HUES64 (cell line): ENCODE data around the gene SPNS3.

Experiments used
- H3K27ac ChIP-seq: 2 replicates; pipeline ENCODE4 v1.7.0; 2013; ENCODE audit warnings: low read depth, low read length, inconsistent platforms
- H3K27me3 ChIP-seq: 2 replicates; pipeline ENCODE4 v1.6.1; 2013; ENCODE audit warnings: mild to moderate bottlenecking, low read length; ENCODE audit not compliant: insufficient read depth
- H3K36me3 ChIP-seq: 2 replicates; pipeline ENCODE4 v1.6.1; 2013; ENCODE audit warnings: mild to moderate bottlenecking, low read length; ENCODE audit not compliant: insufficient read depth
- H3K4me1 ChIP-seq: 2 replicates; pipeline ENCODE4 v1.6.1; 2013; ENCODE audit warnings: mild to moderate bottlenecking, low read length, moderate library complexity; ENCODE audit not compliant: insufficient read depth
- H3K4me3 ChIP-seq: 2 replicates; pipeline ENCODE4 v1.5.1; 2013; ENCODE audit warnings: mild to moderate bottlenecking, low read length, moderate library complexity
- H3K9ac ChIP-seq: 2 replicates; pipeline ENCODE4 v1.6.1; 2013; ENCODE audit warnings: mild to moderate bottlenecking, low read depth, low read length
- H3K9me3 ChIP-seq: 2 replicates; pipeline ENCODE4 v1.6.1; 2013; ENCODE audit warnings: low read depth, low read length; ENCODE audit not compliant: insufficient read depth
- WGBS: fragments of 150-250, 120-280 bp; methylation state at CpG from one replicate; pipeline ENCODE4 v1.1.7; 2013; ENCODE audit warnings: missing lambda C conversion rate; 5-methylcytosine and 5-hydroxymethylcytosine counted together

The SPNS3 gene

GRCh38 chr17:4492721-4493561 is 59.2 kb downstream of the SPNS3 start:
- no peak overlapping the region for H3K27ac ChIP-seq
- WGBS, result 58% methylated on average over 20 of the region's 20 CpGs
- no peaks in the 10 kb centered on the region for H3K4me1 ChIP-seq
- H3K36me3 ChIP-seq, result no peaks in the 10 kb centered on the region
- H3K9ac ChIP-seq, result no peak overlapping the region
- peaks cover 17% of the 10 kb centered on the region for H3K27me3 ChIP-seq
- H3K4me3 ChIP-seq, result no peak overlapping the region
- H3K9me3 ChIP-seq, result no peaks in the 10 kb centered on the region

DNA sequence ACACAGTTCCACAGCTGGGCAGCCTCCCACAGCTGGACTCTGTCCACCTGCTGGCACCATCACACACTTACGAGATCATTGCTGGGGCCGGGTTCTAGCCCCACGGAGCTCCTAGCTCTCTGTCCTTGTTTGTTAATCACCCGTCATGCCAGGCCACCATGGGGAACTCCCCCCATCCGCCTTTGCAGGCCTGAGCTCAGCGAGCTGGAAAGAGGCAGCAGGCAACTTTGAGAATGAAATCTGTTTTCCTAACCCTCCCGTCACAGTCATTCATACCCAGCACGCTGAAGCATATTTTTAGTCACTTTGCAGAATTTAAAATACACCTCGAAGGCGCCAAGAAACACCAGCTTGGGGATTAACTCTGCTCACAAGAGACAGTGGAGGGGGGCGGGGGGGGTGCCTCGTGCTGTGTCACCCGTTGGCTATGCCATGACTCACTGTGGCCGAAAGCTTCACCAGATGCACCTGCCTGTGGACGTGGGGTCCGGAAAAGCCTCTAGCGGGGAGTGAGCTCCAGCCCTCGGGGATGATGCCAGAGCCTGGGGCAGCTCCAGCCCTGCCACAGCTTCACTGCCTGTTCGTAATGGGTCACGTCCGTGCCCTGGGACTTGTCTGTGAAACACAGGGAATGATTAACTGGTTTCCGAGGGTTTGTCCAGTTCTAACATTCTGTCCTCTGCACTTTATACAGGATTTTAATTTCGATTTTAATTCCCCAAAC is 63.5 kb downstream of the SPNS3 start:
- Histone ChIP-seq H3K9me3 (no peaks in the 10 kb centered on the region), H3K9ac (no peak overlapping the region), H3K4me3 (no peak overlapping the region), H3K4me1 (no peaks in the 10 kb centered on the region), H3K36me3 (no peaks in the 10 kb centered on the region), H3K27ac (no peak overlapping the region), H3K27me3 (peaks cover 51% of the 10 kb centered on the region)
- 58% methylated on average over 22 of the region's 23 CpGs for WGBS

GRCh38 chr17:4498461-4499397 is 65.0 kb downstream of the SPNS3 start, which contains the start of gene SPNS2:
Gene SPNS2, plus strand, starts transcription at chr17:4498881. Its CDS starts 167 bp downstream, at chr17:4499048.
- 2% methylated on average over 117 of the region's 117 CpGs for whole genome bisulfite sequencing

DNA sequence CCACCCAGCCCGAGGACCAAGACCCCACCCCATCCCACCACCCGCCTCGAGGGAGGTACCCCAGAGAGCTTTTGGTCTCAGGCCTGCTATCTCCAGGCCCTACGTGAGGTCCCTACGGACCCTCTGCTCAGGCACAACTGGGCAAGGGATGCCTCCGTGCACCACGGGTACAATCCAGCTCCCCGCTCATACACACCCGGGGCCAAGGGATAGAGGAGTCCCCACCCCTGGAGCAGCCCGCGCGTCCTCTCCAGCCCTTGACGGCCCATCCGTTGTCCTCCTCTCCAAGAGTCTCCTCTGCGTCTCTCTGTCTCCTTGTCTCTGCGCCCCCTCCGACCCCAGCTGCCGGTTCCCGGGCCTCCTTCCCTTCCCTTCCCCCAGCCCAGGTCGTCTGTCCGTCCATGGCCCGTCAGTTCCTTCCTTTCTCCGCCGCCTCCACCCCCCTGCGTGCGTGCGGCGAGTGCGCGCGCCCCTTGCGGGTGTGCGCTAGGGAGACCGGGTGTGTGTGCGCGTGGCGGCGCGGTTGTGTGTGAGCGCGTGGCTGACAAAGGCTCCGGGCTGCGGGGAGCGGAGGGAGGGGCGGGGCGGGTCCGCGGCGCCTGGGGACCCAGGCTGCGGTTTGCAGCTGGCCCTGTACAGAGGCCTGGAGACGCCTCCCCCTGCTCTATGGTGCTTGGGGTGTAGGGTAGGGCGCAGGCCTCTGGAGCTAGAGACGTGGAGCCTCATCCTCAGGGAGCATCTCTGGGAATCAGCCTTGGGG is 65.9 kb downstream of the SPNS3 start:
- Histone ChIP-seq H3K27ac (no peak overlapping the region), H3K27me3 (peaks cover 51% of the 10 kb centered on the region), H3K4me1 (no peaks in the 10 kb centered on the region), H3K36me3 (no peaks in the 10 kb centered on the region), H3K4me3 (peak overlapping the region; percentile 48), H3K9ac (no peak overlapping the region), H3K9me3 (no peaks in the 10 kb centered on the region)
- WGBS, result 3% methylated on average over 53 of the region's 53 CpGs

More at GRCh38 chr17:4498461-4499397, 65.0 kb downstream of the SPNS3 start, which contains the start of gene SPNS2:
- H3K4me3 ChIP-seq, result peak within 1 kb of the TSS; percentile 48
- H3K27ac ChIP-seq, result no peak within 1 kb of the TSS
- H3K9ac ChIP-seq, result no peak within 1 kb of the TSS
- H3K36me3 ChIP-seq, result no peaks in the 10 kb centered on the region
- H3K9me3 ChIP-seq, result no peaks in the 10 kb centered on the region
- no peaks in the 10 kb centered on the region for H3K4me1 ChIP-seq
- peaks cover 51% of the 10 kb centered on the region for H3K27me3 ChIP-seq

GRCh38 chr17:4500191-4500571 is 66.4 kb downstream of the SPNS3 start:
- Histone ChIP-seq H3K4me1 (no peaks in the 10 kb centered on the region), H3K27me3 (peaks cover 51% of the 10 kb centered on the region), H3K9me3 (no peaks in the 10 kb centered on the region), H3K36me3 (no peaks in the 10 kb centered on the region), H3K27ac (no peak overlapping the region), H3K9ac (no peak overlapping the region), H3K4me3 (peak overlapping the region; percentile 48)
- 32% methylated on average over 6 of the region's 7 CpGs for whole genome bisulfite sequencing

DNA sequence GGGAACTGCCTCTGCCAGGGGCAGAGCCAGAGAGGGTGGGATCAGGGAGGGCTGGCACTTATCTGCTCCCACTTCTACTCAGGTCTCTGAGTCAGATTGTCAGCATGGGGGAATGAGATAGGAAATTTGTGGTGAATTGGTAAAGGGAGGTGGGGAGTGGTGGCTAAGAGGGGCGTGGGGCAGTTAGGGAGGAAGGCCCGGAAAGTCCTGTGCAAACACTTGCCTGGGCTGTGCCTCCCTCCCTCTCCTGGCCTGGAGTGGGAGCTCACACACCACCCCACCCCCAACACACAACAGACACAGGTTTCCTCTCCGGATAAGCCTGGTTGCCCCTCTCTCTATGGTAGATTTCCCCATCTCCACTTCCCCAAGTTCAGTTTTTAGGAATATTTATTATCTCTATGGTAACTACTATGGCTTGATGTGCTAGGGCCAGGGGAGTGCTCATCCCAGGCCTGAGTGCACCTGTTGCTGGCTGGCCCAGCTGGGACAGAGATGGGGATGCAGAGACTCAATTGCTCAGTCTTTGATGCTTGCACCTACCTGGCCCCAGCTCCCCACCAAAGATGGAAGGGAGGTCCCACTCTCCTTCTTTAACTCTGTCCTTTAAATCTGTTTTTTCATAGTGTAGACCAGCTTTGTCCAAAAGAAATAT is 67.7 kb downstream of the SPNS3 start:
- H3K9ac ChIP-seq, result no peak overlapping the region
- no peak overlapping the region for H3K4me3 ChIP-seq

GRCh38 chr17:4502466-4503154 is 68.9 kb downstream of the SPNS3 start:
- Histone ChIP-seq H3K9me3 (no peaks in the 10 kb centered on the region), H3K4me3 (no peak overlapping the region), H3K4me1 (no peaks in the 10 kb centered on the region), H3K36me3 (no peaks in the 10 kb centered on the region), H3K9ac (no peak overlapping the region), H3K27me3 (peaks cover 37% of the 10 kb centered on the region), H3K27ac (no peak overlapping the region)
- 75% methylated on average over 18 of the region's 18 CpGs for WGBS

More for the DNA sequence above, 67.7 kb downstream of the SPNS3 start:
- Histone ChIP-seq H3K27ac (no peak overlapping the region), H3K27me3 (peaks cover 49% of the 10 kb centered on the region), H3K9me3 (no peaks in the 10 kb centered on the region), H3K36me3 (no peaks in the 10 kb centered on the region), H3K4me1 (no peaks in the 10 kb centered on the region)
- 49% methylated on average over 3 of the region's 3 CpGs for WGBS

GRCh38 chr17:4503283-4504025 is 69.7 kb downstream of the SPNS3 start:
- WGBS, result 96% methylated on average over 4 of the region's 4 CpGs
- H3K9ac ChIP-seq, result no peak overlapping the region
- H3K9me3 ChIP-seq, result no peaks in the 10 kb centered on the region
- no peaks in the 10 kb centered on the region for H3K36me3 ChIP-seq
- no peak overlapping the region for H3K27ac ChIP-seq
- no peak overlapping the region for H3K4me3 ChIP-seq
- H3K27me3 ChIP-seq, result peaks cover 29% of the 10 kb centered on the region
- H3K4me1 ChIP-seq, result no peaks in the 10 kb centered on the region

- no peaks in the 10 kb centered on the region for H3K4me1 ChIP-seq
- H3K27ac ChIP-seq, result no peak overlapping the region
- no peak overlapping the region for H3K4me3 ChIP-seq
- no peaks in the 10 kb centered on the region for H3K9me3 ChIP-seq
- H3K9ac ChIP-seq, result no peak overlapping the region
- H3K27me3 ChIP-seq, result peaks cover 26% of the 10 kb centered on the region
- H3K36me3 ChIP-seq, result no peaks in the 10 kb centered on the region
- WGBS, result 83% methylated on average over 5 of the region's 5 CpGs
Observed at GRCh38 chr17:4504188-4504587, 70.4 kb downstream of the SPNS3 start.
